Right kidney (tissue), 9 donors: ENCODE data around the gene ELAVL3.

Experiments
- DNase-seq: peaks from one replicate; pipeline ENCODE4 v3.0.0-alpha.2; 2016
- long read RNA-seq, 8 donors: transcript quantifications; one replicate each; lab custom pipeline, GENCODE V29; 2026

The ELAVL3 gene
- long read RNA-seq, donor 1 = 0 reads
- long read RNA-seq, donor 2 = 0 reads
- long read RNA-seq, donor 3 = 0 reads
- long read RNA-seq, donor 4 = 0 reads
- long read RNA-seq, donor 5 = 0 reads
- long read RNA-seq, donor 6 = 0 reads
- long read RNA-seq, donor 7 = 0 reads
- long read RNA-seq, donor 8 = 0 reads

GRCh38 chr19:11480715-11481533, at the start of gene ELAVL3:
ELAVL3 (minus strand) TSS chr19:11481046; CDS start chr19:11480608, 438 bp downstream.
- peak; percentile 42 for DNase-seq

GRCh38 chr19:11530432-11530831, 49.6 kb upstream of the ELAVL3 start:
- DNase-seq = no peak

- peak; percentile 98 for DNase-seq
These were observed 47.9 kb upstream of the ELAVL3 start, which contains the start of gene ECSIT for GRCh38 chr19:11528551-11529341. ECSIT (minus strand) TSS chr19:11529134; CDS start chr19:11519170, 9,964 bp downstream.

- no peak for DNase-seq
These were observed 38.3 kb upstream of the ELAVL3 start for GRCh38 chr19:11519138-11519537.

GRCh38 chr19:11513946-11514345, 33.1 kb upstream of the ELAVL3 start:
- DNase-seq = no peak

GRCh38 chr19:11510444-11510843, 29.6 kb upstream of the ELAVL3 start:
- no peak for DNase-seq

- no peak for DNase-seq
These were observed 26.7 kb upstream of the ELAVL3 start for GRCh38 chr19:11507370-11508078.

- no peak for DNase-seq
These were observed 26.1 kb upstream of the ELAVL3 start for GRCh38 chr19:11506967-11507366.

- no peak for DNase-seq
These were observed 25.3 kb upstream of the ELAVL3 start for GRCh38 chr19:11506101-11506555.

GRCh38 chr19:11505504-11506100, 24.8 kb upstream of the ELAVL3 start, which contains the start of gene ZNF653:
ZNF653 (minus strand) TSS chr19:11505839; CDS start chr19:11505786, 53 bp downstream.
- peak; percentile 97 for DNase-seq

GRCh38 chr19:11505032-11505503, 24.2 kb upstream of the ELAVL3 start:
- DNase-seq = no peak

- no peak for DNase-seq
These were observed 23.7 kb upstream of the ELAVL3 start for GRCh38 chr19:11504502-11505031.

- no peak for DNase-seq
These were observed 19.1 kb upstream of the ELAVL3 start for GRCh38 chr19:11499890-11500420.

- no peak for DNase-seq
These were observed 18.4 kb upstream of the ELAVL3 start for GRCh38 chr19:11499220-11499726.

- no peak for DNase-seq
These were observed 15.7 kb upstream of the ELAVL3 start for GRCh38 chr19:11496391-11497163.

GRCh38 chr19:11495885-11496284, 15.0 kb upstream of the ELAVL3 start:
- no peak for DNase-seq

GRCh38 chr19:11495481-11495880, 14.6 kb upstream of the ELAVL3 start:
- no peak for DNase-seq

- no peak for DNase-seq
These were observed 13.9 kb upstream of the ELAVL3 start for GRCh38 chr19:11494634-11495285.

- no peak for DNase-seq
These were observed 8.5 kb upstream of the ELAVL3 start for GRCh38 chr19:11489378-11489777.
